HEK293 (cell line): ENCODE measurements around the gene ZNF26.
A peak's percentile ranks its signal among the peaks of the same experiment; 100 is the strongest.

Experiments used
- EGR2 ChIP-seq: fragments of 450-650 bp; formaldehyde crosslinking; IDR thresholded peaks from 2 replicates; pipeline ENCODE4 v1.5.1; 2016; ENCODE audit warnings: low read depth, missing biosample characterization, missing genetic modification characterization
- SCRT2 ChIP-seq: fragments of 450-650 bp; formaldehyde crosslinking; IDR thresholded peaks from 2 replicates; pipeline ENCODE4 v1.5.1; 2016; ENCODE audit warnings: missing biosample characterization, missing genetic modification characterization
- YY1 ChIP-seq: fragments of 450-650 bp; formaldehyde crosslinking; IDR thresholded peaks from 2 replicates; pipeline ENCODE4 v1.5.1; 2018; ENCODE audit warnings: missing biosample characterization, missing genetic modification characterization
- ZFHX2 ChIP-seq: fragments of 450-650 bp; formaldehyde crosslinking; conservative IDR thresholded peaks from 2 replicates; pipeline ENCODE4 v1.5.1; 2016; ENCODE audit warnings: missing biosample characterization, missing genetic modification characterization
- ZNF133 ChIP-seq: fragments of 450-650 bp; formaldehyde crosslinking; IDR thresholded peaks from 2 replicates; pipeline ENCODE4 v1.5.1; 2016; ENCODE audit warnings: missing biosample characterization, missing genetic modification characterization
- ZNF202 ChIP-seq: fragments of 450-650 bp; formaldehyde crosslinking; IDR thresholded peaks from 2 replicates; pipeline ENCODE4 v1.5.1; 2016; ENCODE audit warnings: missing biosample characterization, missing genetic modification characterization, borderline replicate concordance
- ZNF24 ChIP-seq: fragments of 450-650 bp; formaldehyde crosslinking; IDR thresholded peaks from 2 replicates; pipeline ENCODE4 v1.5.1; 2016; ENCODE audit warnings: missing biosample characterization, missing genetic modification characterization
- ZNF335 ChIP-seq: fragments of 450-650 bp; formaldehyde crosslinking; conservative IDR thresholded peaks from 2 replicates; pipeline ENCODE4 v1.5.1; 2016; ENCODE audit warnings: missing biosample characterization, missing genetic modification characterization
- ZNF555 ChIP-seq: fragments of 450-650 bp; formaldehyde crosslinking; conservative IDR thresholded peaks from 2 replicates; pipeline ENCODE4 v1.5.1; 2017; ENCODE audit warnings: missing biosample characterization, mild to moderate bottlenecking, missing genetic modification characterization, inconsistent platforms
- ZNF624 ChIP-seq: fragments of 450-650 bp; formaldehyde crosslinking; IDR thresholded peaks from 2 replicates; pipeline ENCODE4 v1.5.1; 2017; ENCODE audit warnings: missing biosample characterization, missing genetic modification characterization
- ZNF629 ChIP-seq: fragments of 450-650 bp; formaldehyde crosslinking; IDR thresholded peaks from 2 replicates; pipeline ENCODE4 v1.5.1; 2017; ENCODE audit warnings: missing biosample characterization, missing genetic modification characterization
- ZNF701 ChIP-seq: fragments of 450-650 bp; formaldehyde crosslinking; IDR thresholded peaks from 2 replicates; pipeline ENCODE4 v1.5.1; 2016; ENCODE audit warnings: missing biosample characterization, missing genetic modification characterization
- ZXDB ChIP-seq: fragments of 450-650 bp; formaldehyde crosslinking; IDR thresholded peaks from 2 replicates; pipeline ENCODE4 v1.5.1; 2016; ENCODE audit warnings: missing biosample characterization, missing genetic modification characterization
- TF ChIP-seq, protein P1 (sequence below): fragments of 450-650 bp; formaldehyde crosslinking; IDR thresholded peaks from 2 replicates; pipeline ENCODE4 v1.5.1; 2017; ENCODE audit warnings: missing biosample characterization, missing genetic modification characterization
- TF ChIP-seq, protein P2 (sequence below): sonication (generic); formaldehyde crosslinking; IDR thresholded peaks from 2 replicates; pipeline ENCODE4 v1.8.1; 2022; ENCODE audit warnings: mild to moderate bottlenecking, moderate library complexity, missing genetic modification reagents
- TF ChIP-seq, protein P3 (sequence below): fragments of 450-650 bp; formaldehyde crosslinking; IDR thresholded peaks from 2 replicates; pipeline ENCODE4 v1.5.1; 2016; ENCODE audit warnings: missing biosample characterization, missing genetic modification characterization
- TF ChIP-seq, protein P4 (sequence below): fragments of 450-650 bp; formaldehyde crosslinking; conservative IDR thresholded peaks from 2 replicates; pipeline ENCODE4 v1.5.1; 2016; ENCODE audit warnings: low read depth, missing biosample characterization, missing genetic modification characterization
- TF ChIP-seq, protein P5 (sequence below): fragments of 450-650 bp; formaldehyde crosslinking; IDR thresholded peaks from 2 replicates; pipeline ENCODE4 v1.5.1; 2016; ENCODE audit warnings: missing biosample characterization, missing genetic modification characterization
- TF ChIP-seq, protein P6 (sequence below): fragments of 450-650 bp; formaldehyde crosslinking; conservative IDR thresholded peaks from 2 replicates; pipeline ENCODE4 v1.5.1; 2016; ENCODE audit warnings: low read depth, missing biosample characterization, missing genetic modification characterization
- TF ChIP-seq, protein P7 (sequence below): fragments of 450-650 bp; formaldehyde crosslinking; IDR thresholded peaks from 2 replicates; pipeline ENCODE4 v1.5.1; 2016; ENCODE audit warnings: missing biosample characterization, missing genetic modification characterization

The ZNF26 gene

DNA sequence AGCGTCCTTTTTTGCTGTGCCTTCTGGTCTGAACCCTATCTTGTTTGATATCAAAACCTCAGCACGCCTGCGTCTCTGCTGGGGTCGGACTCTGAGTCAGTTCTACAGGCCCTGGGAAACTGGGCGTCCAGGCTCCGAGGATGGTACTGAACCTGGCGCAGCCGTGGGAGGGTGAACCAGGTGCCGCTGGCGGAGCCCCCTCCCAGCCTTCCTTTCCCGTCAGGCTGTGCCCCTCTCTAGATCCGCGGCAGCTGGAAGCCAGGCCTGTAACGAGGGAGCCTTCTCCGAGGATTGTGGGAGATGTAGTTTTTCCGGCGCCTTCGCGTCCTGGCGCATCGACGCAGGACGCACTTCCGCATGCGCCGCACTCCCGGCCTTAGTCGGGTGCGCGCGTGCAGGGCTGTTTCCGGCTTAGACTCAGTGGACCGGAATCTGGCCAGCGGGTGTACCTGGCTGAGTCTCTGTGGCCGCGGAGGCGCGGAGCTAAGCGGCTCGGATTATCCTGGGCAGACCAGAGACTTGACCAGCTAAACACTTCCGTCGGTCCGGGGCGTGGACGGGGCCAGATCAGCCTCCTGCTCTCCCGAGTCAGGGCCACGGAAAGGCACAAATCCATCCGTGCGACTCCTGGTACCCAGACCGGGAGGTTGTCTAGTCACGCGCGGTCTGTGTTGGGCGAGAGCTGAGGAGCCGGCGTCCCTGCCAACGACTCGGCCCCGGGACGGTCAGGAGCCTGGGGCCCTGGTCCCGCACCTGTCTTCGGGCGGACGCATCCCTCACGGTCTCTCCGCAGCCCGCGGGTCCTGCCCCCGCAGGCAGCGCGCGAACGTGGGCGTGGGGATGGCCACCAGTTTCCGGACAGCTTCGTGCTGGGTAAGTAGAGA lies at the start of gene ZNF26 (continued):
- TF ChIP-seq, protein P1, sequence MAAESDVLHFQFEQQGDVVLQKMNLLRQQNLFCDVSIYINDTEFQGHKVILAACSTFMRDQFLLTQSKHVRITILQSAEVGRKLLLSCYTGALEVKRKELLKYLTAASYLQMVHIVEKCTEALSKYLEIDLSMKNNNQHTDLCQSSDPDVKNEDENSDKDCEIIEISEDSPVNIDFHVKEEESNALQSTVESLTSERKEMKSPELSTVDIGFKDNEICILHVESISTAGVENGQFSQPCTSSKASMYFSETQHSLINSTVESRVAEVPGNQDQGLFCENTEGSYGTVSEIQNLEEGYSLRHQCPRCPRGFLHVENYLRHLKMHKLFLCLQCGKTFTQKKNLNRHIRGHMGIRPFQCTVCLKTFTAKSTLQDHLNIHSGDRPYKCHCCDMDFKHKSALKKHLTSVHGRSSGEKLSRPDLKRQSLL, result no peak
- TF ChIP-seq, protein P2, sequence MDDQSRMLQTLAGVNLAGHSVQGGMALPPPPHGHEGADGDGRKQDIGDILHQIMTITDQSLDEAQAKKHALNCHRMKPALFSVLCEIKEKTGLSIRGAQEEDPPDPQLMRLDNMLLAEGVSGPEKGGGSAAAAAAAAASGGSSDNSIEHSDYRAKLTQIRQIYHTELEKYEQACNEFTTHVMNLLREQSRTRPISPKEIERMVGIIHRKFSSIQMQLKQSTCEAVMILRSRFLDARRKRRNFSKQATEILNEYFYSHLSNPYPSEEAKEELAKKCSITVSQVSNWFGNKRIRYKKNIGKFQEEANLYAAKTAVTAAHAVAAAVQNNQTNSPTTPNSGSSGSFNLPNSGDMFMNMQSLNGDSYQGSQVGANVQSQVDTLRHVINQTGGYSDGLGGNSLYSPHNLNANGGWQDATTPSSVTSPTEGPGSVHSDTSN (CRISPR knock-in tag), result peak; percentile 48; the same call in 1 of the 2 replicates
- TF ChIP-seq ZNF335 (tag by site-specific recombination) (peak; percentile 94), EGR2 (tag by site-specific recombination) (peak; percentile 54), YY1 (no peak), ZNF555 (tag by site-specific recombination) (no peak), SCRT2 (tag by site-specific recombination) (no peak), ZNF624 (no peak), ZNF202 (tag by site-specific recombination) (no peak), ZXDB (tag by site-specific recombination) (peak; percentile 69), ZNF701 (tag by site-specific recombination) (no peak), ZNF24 (tag by site-specific recombination) (0 out of 2 replicates have a peak, but pooled peaks have one; percentile 28), ZFHX2 (peak; percentile 83), ZNF629 (tag by site-specific recombination) (peak; percentile 94), ZNF133 (tag by site-specific recombination) (no peak)
- TF ChIP-seq, protein P3, sequence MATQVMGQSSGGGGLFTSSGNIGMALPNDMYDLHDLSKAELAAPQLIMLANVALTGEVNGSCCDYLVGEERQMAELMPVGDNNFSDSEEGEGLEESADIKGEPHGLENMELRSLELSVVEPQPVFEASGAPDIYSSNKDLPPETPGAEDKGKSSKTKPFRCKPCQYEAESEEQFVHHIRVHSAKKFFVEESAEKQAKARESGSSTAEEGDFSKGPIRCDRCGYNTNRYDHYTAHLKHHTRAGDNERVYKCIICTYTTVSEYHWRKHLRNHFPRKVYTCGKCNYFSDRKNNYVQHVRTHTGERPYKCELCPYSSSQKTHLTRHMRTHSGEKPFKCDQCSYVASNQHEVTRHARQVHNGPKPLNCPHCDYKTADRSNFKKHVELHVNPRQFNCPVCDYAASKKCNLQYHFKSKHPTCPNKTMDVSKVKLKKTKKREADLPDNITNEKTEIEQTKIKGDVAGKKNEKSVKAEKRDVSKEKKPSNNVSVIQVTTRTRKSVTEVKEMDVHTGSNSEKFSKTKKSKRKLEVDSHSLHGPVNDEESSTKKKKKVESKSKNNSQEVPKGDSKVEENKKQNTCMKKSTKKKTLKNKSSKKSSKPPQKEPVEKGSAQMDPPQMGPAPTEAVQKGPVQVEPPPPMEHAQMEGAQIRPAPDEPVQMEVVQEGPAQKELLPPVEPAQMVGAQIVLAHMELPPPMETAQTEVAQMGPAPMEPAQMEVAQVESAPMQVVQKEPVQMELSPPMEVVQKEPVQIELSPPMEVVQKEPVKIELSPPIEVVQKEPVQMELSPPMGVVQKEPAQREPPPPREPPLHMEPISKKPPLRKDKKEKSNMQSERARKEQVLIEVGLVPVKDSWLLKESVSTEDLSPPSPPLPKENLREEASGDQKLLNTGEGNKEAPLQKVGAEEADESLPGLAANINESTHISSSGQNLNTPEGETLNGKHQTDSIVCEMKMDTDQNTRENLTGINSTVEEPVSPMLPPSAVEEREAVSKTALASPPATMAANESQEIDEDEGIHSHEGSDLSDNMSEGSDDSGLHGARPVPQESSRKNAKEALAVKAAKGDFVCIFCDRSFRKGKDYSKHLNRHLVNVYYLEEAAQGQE, result no peak
- TF ChIP-seq, protein P4, sequence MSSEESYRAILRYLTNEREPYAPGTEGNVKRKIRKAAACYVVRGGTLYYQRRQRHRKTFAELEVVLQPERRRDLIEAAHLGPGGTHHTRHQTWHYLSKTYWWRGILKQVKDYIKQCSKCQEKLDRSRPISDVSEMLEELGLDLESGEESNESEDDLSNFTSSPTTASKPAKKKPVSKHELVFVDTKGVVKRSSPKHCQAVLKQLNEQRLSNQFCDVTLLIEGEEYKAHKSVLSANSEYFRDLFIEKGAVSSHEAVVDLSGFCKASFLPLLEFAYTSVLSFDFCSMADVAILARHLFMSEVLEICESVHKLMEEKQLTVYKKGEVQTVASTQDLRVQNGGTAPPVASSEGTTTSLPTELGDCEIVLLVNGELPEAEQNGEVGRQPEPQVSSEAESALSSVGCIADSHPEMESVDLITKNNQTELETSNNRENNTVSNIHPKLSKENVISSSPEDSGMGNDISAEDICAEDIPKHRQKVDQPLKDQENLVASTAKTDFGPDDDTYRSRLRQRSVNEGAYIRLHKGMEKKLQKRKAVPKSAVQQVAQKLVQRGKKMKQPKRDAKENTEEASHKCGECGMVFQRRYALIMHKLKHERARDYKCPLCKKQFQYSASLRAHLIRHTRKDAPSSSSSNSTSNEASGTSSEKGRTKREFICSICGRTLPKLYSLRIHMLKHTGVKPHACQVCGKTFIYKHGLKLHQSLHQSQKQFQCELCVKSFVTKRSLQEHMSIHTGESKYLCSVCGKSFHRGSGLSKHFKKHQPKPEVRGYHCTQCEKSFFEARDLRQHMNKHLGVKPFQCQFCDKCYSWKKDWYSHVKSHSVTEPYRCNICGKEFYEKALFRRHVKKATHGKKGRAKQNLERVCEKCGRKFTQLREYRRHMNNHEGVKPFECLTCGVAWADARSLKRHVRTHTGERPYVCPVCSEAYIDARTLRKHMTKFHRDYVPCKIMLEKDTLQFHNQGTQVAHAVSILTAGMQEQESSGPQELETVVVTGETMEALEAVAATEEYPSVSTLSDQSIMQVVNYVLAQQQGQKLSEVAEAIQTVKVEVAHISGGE (tag by site-specific recombination), result peak; percentile 97
- TF ChIP-seq, protein P5, sequence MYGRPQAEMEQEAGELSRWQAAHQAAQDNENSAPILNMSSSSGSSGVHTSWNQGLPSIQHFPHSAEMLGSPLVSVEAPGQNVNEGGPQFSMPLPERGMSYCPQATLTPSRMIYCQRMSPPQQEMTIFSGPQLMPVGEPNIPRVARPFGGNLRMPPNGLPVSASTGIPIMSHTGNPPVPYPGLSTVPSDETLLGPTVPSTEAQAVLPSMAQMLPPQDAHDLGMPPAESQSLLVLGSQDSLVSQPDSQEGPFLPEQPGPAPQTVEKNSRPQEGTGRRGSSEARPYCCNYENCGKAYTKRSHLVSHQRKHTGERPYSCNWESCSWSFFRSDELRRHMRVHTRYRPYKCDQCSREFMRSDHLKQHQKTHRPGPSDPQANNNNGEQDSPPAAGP, result 0 out of 2 replicates have a peak, but pooled peaks have one; percentile 64
- TF ChIP-seq, protein P6, sequence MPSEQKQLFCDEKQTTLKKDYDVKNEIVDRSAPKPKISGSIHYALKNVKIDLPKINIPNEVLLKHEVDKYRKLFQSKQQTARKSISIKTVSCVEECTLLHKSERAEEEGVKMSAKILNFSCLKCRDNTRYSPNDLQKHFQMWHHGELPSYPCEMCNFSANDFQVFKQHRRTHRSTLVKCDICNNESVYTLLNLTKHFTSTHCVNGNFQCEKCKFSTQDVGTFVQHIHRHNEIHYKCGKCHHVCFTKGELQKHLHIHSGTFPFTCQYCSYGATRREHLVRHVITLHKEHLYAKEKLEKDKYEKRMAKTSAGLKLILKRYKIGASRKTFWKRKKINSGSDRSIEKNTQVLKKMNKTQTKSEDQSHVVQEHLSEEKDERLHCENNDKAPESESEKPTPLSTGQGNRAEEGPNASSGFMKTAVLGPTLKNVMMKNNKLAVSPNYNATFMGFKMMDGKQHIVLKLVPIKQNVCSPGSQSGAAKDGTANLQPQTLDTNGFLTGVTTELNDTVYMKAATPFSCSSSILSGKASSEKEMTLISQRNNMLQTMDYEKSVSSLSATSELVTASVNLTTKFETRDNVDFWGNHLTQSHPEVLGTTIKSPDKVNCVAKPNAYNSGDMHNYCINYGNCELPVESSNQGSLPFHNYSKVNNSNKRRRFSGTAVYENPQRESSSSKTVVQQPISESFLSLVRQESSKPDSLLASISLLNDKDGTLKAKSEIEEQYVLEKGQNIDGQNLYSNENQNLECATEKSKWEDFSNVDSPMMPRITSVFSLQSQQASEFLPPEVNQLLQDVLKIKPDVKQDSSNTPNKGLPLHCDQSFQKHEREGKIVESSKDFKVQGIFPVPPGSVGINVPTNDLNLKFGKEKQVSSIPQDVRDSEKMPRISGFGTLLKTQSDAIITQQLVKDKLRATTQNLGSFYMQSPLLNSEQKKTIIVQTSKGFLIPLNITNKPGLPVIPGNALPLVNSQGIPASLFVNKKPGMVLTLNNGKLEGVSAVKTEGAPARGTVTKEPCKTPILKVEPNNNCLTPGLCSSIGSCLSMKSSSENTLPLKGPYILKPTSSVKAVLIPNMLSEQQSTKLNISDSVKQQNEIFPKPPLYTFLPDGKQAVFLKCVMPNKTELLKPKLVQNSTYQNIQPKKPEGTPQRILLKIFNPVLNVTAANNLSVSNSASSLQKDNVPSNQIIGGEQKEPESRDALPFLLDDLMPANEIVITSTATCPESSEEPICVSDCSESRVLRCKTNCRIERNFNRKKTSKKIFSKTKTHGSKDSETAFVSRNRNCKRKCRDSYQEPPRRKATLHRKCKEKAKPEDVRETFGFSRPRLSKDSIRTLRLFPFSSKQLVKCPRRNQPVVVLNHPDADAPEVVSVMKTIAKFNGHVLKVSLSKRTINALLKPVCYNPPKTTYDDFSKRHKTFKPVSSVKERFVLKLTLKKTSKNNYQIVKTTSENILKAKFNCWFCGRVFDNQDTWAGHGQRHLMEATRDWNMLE (tag by site-specific recombination), result peak; percentile 99
- TF ChIP-seq, protein P7, sequence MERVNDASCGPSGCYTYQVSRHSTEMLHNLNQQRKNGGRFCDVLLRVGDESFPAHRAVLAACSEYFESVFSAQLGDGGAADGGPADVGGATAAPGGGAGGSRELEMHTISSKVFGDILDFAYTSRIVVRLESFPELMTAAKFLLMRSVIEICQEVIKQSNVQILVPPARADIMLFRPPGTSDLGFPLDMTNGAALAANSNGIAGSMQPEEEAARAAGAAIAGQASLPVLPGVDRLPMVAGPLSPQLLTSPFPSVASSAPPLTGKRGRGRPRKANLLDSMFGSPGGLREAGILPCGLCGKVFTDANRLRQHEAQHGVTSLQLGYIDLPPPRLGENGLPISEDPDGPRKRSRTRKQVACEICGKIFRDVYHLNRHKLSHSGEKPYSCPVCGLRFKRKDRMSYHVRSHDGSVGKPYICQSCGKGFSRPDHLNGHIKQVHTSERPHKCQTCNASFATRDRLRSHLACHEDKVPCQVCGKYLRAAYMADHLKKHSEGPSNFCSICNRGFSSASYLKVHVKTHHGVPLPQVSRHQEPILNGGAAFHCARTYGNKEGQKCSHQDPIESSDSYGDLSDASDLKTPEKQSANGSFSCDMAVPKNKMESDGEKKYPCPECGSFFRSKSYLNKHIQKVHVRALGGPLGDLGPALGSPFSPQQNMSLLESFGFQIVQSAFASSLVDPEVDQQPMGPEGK, result peak; percentile 42; the same call in 1 of the 2 replicates
